ENCODE measurements around the gene CMTM1. TPM values are rescaled to one million over a fixed set of nuclear protein-coding genes. Genes with fewer than 3 reads are reported as not detected.

CMTM1 gene
- total RNA-seq, 1 experiment from 2014 or later: 2.6 TPM

GRCh38 chr16:66547101-66547989 lies 18.9 kb upstream of the CMTM1 start:
- H4K8ac ChIP-seq (replicated peaks; ENCODE audit: insufficient read length, low read depth, low read length): no peak overlapping the region
- no peaks in the 10 kb centered on the region for H4K20me1 ChIP-seq (ENCODE audit: control insufficient read depth, insufficient read depth, insufficient read length)
- H3K79me1 ChIP-seq (ENCODE audit: insufficient read depth, low read depth, low read length, poor library complexity, severe bottlenecking): no peaks in the 10 kb centered on the region
- no peak for DNase-seq
- Mint-ChIP-seq H3K27ac (peak overlapping the region in 1 of 3 experiments; percentile 41; a peak in 1 of 7 replicates), H3K27me3 (ENCODE audit: low read depth) (peaks cover 4% of the 10 kb centered on the region), H3K36me3 (ENCODE audit: insufficient read depth in 1 of 3, low read depth in 3 of 3) (peaks cover under 1 to 5% (median 4%) of the 10 kb centered on the region in 3 experiments; a peak in 5 of 7 replicates), H3K4me3 (no peak overlapping the region), H3K9me3 (peaks cover under 1% of the 10 kb centered on the region in 2 experiments; a peak in 2 of 5 replicates), H3K4me1 (peaks cover 16 to 18% of the 10 kb centered on the region in 2 experiments)
- no peak overlapping the region for H3K23ac ChIP-seq (ENCODE audit: insufficient read length, low read depth, low read length)
- no peak overlapping the region for H3K56ac ChIP-seq (ENCODE audit: insufficient read length, low read depth, low read length)
- H2BK120ac ChIP-seq (ENCODE audit: low read depth, low read length, poor library complexity, severe bottlenecking): no peak overlapping the region
- no peak overlapping the region for H2AK5ac ChIP-seq (ENCODE audit: insufficient read length, low read length)
- H2BK20ac ChIP-seq (ENCODE audit: low read depth, low read length, poor library complexity, severe bottlenecking): no peak overlapping the region
- peaks cover 2% of the 10 kb centered on the region; the same call in 1 of the 2 replicates for H3K4me1 ChIP-seq (ENCODE audit: insufficient read depth, low read length)
- no peak overlapping the region for H3K4ac ChIP-seq (ENCODE audit: low read depth, low read length)
- no peak overlapping the region for H2BK15ac ChIP-seq (ENCODE audit: low read depth, low read length)
- no peak overlapping the region for H2AFZ ChIP-seq (ENCODE audit: low read length)
- TF ChIP-seq CTCF (conservative IDR thresholded peaks at IDR 0.05): no peak
- peaks cover 12% of the 10 kb centered on the region for H3K23me2 ChIP-seq (ENCODE audit: insufficient read length, low read depth, low read length, poor library complexity, severe bottlenecking)
- H4K5ac ChIP-seq (ENCODE audit: insufficient read length, low read depth, low read length): no peak overlapping the region
- no peaks in the 10 kb centered on the region for H3K79me2 ChIP-seq (ENCODE audit: insufficient read depth, low read length)
- no peak overlapping the region for H3K4me2 ChIP-seq (ENCODE audit: insufficient read depth, insufficient read length, low read length)
- H2BK12ac ChIP-seq (ENCODE audit: insufficient read length, low read depth, low read length): no peak overlapping the region
- no peak overlapping the region for H3K18ac ChIP-seq (ENCODE audit: insufficient read length, low read depth, low read length)
- no CpG with 5 or more reads among the region's 5 CpGs for WGBS (ENCODE audit: extremely low coverage, insufficient read length, low lambda C conversion rate)
- H3K27ac ChIP-seq (ENCODE audit: insufficient read length, low read depth, low read length): no peak overlapping the region
- no peak overlapping the region for H3K14ac ChIP-seq (ENCODE audit: insufficient read depth, low read length)
- no peaks in the 10 kb centered on the region for H3K27me3 ChIP-seq (ENCODE audit: insufficient read depth, low read length)
- no peak overlapping the region for H4K91ac ChIP-seq (ENCODE audit: insufficient read length, low read depth, low read length)
- H3K9me3 ChIP-seq (ENCODE audit: control insufficient read depth, low read depth, low read length): no peaks in the 10 kb centered on the region
- no peak overlapping the region for H3K9ac ChIP-seq (ENCODE audit: extremely low read depth, insufficient read length, low read length)
- H3T11ph ChIP-seq (ENCODE audit: low read length): no peak overlapping the region
- no peak overlapping the region for H2BK5ac ChIP-seq (ENCODE audit: insufficient read length, low read length)

Data from H9 (cell line).